ENCODE data around the gene BIK.

The BIK gene

DNA sequence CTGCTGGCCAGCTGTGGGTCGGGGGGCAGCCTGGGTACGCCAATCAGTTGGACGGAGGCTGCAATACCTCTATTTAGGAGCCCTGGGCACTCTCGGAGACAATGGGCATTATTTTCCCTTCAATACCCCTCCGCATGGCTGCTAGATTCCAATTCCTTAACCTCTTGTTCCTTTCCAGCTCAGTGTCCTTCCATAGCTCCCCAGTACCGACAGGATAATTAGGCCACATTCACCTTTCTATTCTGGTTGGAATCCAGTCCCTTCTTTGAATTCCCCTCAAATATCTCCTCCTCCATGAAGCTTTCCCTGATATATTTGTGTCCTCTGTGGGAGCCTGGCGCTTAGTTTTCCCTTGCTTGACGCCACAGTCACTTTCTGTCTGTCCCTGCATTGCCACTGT, 4.2 kb upstream of the BIK start:
- DNase-seq = no peak

- DNase-seq = no peak
Observed at GRCh38 chr22:43109511-43109910, 1.0 kb upstream of the BIK start.

GRCh38 chr22:43109921-43110443, 568 bp upstream of the BIK start:
- no peak for DNase-seq

DNA sequence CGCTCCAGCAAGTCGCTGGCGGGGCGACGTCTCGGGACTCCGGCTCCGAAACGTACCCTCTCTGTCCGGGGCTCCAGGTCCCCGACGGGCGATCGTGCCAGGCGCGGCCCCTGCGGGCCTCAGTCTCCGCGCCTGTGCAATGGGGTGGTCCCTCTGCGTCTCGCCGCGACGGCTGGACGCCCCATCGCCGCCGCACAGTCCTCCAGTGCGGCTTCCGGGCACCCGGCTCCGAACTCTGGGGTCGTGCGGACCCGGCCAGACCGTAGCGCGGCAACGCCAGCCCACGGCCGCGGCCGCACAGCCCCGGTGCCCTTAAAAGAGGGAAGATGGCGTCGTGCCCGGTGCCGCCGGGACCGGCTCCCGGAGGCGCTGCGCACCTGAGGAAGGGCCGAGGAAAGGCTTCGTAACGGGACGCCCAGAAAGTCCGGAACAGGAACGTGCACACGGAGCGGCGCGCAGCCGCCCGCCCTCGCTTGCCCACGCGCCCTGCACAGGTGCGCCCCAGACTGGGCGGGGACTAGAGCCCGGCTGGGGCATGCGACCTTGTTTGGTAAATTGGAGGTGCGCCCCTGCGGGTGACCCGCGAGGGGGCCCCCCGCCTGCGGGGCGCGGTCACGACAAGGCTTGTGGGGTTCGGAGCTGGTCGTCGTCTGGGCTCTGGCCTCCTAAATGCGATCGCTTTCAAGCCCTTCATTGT, 525 bp downstream of the BIK start:
- DNase-seq = peak; percentile 12

GRCh38 chr22:43113526-43114251, 3.1 kb downstream of the BIK start:
- peak; percentile 12 for DNase-seq

DNA sequence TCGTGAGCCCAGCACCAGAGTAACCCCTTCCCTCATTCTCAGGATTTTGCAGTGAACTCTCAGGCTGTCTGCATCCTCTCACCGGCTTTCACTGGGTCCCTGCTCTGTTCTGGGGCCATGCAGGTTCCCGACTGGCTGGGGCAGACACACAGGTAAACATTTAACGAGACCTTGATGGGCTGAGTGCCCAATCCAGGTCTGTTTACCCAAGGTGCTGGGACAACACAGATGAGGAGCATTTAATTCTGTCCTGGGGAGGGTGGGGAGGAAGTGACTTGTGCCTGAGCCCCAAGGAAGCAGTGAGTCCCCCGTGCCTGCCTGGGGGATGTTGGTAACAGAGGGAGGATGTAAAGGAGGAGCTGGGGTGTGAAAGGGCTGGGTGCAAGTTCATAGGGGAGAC, 4.4 kb downstream of the BIK start:
- no peak for DNase-seq

GRCh38 chr22:43116932-43117331, 6.4 kb downstream of the BIK start:
- DNase-seq = no peak

DNA sequence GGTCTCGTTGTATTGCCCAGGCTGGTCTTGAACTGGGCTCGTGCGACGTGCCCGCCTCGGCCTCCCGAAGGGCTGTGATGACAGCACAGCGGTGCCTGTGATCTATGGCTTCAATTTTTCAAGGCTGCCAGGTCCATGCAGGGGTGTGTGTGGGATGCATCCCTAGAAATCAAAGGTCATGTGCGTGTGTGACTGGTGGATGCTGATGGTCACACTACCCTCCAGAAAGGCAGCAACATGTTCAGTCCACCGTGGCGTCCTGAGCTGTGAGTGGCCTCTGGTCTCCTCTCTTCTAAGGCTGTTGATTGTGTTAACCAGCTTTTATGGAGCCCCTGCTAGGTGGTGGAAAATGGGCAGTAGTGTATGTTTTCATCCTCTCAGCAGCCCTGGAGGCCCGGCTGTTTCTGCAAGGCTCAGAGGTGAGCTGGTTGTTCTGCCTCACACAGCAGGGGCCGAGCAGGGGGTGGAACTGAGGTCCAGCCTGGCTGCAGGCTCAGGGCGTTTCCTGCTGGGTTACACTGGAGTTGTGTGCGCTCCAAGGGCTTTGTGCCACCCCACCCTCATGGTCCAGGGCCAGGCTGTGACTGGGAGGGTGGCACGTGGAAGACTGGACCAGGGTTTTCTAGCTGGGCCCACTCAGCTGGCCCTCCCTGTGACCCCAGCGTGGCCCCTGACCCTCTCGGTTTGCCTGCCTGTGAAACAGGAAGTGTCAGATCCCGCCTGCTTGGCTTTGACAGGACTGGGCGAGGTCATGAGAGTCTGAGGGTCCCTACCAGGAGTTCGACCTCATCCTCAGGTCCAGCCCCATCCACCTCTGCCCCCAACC, 7.7 kb downstream of the BIK start:
- peak; percentile 43 for DNase-seq

DNA sequence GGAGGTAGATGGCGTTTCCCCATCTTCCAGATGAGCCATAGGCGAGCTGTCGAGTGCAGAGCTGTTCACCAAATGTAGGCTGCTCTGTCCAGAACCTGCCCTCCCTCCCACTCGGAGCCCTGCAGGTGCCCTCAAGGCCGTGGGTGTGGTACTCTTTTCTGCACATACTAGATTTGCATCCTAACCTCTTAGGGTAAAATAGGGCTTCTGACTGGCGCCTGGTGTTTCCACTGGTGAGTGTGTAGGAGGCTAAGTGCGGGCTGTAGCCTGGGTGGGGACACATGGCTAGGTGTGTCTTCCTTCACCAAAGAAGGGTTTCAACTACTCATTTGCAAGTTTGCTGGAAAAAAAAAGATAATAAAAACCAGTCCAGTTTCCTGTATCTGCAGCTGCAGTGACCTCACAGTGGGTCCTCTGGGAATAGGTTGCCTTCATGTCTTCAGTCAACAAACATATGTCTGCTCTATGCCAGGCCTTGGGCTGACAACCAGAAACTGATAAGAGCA, 8.5 kb downstream of the BIK start:
- no peak for DNase-seq

GRCh38 chr22:43126501-43127165, 16.1 kb downstream of the BIK start:
- peak; percentile 23 for DNase-seq

GRCh38 chr22:43127166-43127908, 16.8 kb downstream of the BIK start:
- no peak for DNase-seq

- DNase-seq = peak; percentile 73
Observed at GRCh38 chr22:43128116-43128515, 17.6 kb downstream of the BIK start.

GRCh38 chr22:43128928-43129424, 18.4 kb downstream of the BIK start:
- peak; percentile 53 for DNase-seq

- peak; percentile 97 for DNase-seq
Observed at GRCh38 chr22:43129426-43130425, 19.2 kb downstream of the BIK start.

- DNase-seq = peak; percentile 60
Observed at GRCh38 chr22:43131773-43132501, 21.4 kb downstream of the BIK start.

DNA sequence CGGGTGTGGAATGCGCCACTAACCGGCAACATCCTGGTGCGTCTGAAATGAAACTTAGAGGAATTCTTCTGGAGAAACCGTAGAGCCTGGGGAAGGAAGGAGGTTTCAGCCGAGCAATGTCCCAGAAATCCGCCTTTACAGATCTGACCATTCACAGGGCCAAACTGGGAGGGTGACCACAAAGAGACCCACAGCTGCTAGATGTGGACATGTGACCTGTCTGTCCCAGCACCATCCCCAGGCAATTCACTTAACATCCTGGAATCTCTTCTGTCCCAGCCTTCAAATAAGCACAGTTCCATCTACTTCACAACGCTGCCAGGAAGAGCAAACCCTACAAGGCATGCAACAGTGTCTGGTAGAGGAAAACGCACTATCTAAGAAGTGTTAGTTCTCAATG, 22.9 kb downstream of the BIK start:
- DNase-seq = no peak

DNA sequence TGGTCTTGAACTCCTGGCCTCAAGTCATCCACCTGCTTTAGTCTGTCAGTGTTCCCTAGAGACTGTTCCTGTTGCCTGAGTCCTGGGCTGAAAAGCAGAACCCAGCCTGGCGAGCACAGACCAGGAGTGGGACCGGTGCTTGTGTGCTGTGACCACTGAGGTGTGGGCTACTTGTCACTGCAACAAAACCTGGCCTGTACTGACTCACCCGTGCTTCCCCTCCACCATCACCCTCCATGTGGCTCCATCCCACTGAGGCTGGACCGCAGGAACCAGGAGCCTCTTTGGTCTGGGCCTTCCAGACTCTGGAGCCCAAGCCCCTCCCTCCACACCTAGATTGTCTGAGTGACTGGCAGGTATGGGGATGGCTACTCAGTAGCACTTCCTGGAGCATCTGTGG, 24.0 kb downstream of the BIK start:
- no peak for DNase-seq

GRCh38 chr22:43135565-43135964, 25.0 kb downstream of the BIK start:
- no peak for DNase-seq

GRCh38 chr22:43136255-43136654, 25.7 kb downstream of the BIK start:
- DNase-seq = peak; percentile 36

GRCh38 chr22:43136801-43137200, 26.3 kb downstream of the BIK start:
- no peak for DNase-seq

All from MV-4-11 (cell line).